HEK293 (cell line): Measurements from ENCODE around the gene ZBED5.

Experiments used
- PBX3 ChIP-seq: sonication (generic); formaldehyde crosslinking; IDR thresholded peaks from 2 replicates; pipeline ENCODE4 v1.8.1; 2022; ENCODE audit warnings: mild to moderate bottlenecking, moderate library complexity, missing genetic modification reagents
- ZNF501 ChIP-seq: fragments of 450-650 bp; formaldehyde crosslinking; IDR thresholded peaks from 2 replicates; pipeline ENCODE4 v1.5.1; 2016; ENCODE audit warnings: missing biosample characterization, missing genetic modification characterization
- ZNF768 ChIP-seq: fragments of 450-650 bp; formaldehyde crosslinking; IDR thresholded peaks from 2 replicates; pipeline ENCODE4 v1.5.1; 2018; ENCODE audit warnings: missing biosample characterization, mild to moderate bottlenecking, missing genetic modification characterization

DNA sequence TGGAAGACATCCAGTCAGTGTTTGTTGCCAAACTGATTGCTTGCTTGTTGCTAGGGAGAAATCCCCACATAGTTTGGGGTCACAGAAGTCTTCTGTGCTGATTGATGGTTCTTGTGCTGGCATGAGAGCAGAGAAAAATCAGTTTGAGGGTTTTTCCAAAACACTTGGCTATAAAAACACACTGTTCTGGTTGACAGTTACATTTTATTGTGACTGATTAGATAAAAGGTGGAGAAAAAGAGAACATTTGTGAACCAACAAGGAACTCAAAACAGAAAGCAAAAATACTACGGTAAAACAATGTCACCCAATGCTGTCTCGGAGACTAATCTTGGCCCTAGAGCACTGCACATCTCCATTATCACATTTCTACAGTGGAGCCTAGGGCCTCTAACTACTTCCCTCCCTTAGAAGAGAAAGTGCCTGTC, 34.7 kb downstream of the ZBED5 start:
- TF ChIP-seq PBX3 (CRISPR knock-in tag) (no peak), ZNF501 (tag by site-specific recombination) (no peak), ZNF768 (tag by site-specific recombination) (no peak)
